ENCODE data around the gene PHLPP2.
A peak's percentile ranks its signal among the peaks of the same experiment; 100 is the strongest.
"Not testable (repeated sequence)": the region's sequence is repeated elsewhere in the genome, so short reads cannot be mapped to it uniquely, and the experiment has no call there.

The PHLPP2 gene

DNA sequence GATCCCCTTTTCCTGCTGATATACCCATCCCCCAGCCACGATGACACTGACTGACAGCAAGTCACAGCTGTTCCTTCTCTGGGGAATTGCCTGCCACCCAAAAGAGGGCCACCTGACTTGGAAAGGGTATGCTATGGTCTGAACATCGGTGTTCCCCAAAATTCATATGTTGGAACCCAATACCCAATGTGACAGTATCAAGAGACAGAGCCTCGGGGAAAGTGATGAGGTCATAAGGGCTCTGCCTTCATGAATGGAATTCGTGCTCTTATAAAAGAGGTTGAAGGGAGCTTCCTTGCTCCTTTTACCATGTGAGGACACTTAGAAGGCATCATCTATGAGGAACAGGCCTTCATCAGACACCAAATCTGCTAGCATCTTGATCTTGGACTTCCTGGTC lies 106.1 kb downstream of the PHLPP2 start:
- DNase-seq: no peak

DNA sequence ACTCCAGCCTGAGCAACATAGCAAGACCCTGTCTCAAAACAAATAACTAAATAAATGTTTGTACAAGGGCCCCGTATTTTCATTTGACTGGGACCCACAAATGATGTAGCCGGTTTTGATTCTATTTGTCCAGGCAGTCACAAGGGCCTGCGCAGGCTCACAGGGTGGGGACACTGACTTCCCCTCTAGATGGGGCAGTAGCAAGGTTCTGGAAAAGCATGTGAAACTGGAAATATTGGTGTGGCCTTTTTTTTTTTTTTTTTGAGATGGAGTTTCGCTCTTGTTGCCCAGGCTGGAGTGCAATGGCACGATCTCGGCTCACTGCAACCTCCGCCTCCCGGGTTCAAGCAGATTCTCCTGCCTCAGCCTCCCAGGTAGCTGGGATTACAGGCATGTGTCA lies 109.5 kb downstream of the PHLPP2 start:
- DNase-seq: not testable (repeated sequence)

DNA sequence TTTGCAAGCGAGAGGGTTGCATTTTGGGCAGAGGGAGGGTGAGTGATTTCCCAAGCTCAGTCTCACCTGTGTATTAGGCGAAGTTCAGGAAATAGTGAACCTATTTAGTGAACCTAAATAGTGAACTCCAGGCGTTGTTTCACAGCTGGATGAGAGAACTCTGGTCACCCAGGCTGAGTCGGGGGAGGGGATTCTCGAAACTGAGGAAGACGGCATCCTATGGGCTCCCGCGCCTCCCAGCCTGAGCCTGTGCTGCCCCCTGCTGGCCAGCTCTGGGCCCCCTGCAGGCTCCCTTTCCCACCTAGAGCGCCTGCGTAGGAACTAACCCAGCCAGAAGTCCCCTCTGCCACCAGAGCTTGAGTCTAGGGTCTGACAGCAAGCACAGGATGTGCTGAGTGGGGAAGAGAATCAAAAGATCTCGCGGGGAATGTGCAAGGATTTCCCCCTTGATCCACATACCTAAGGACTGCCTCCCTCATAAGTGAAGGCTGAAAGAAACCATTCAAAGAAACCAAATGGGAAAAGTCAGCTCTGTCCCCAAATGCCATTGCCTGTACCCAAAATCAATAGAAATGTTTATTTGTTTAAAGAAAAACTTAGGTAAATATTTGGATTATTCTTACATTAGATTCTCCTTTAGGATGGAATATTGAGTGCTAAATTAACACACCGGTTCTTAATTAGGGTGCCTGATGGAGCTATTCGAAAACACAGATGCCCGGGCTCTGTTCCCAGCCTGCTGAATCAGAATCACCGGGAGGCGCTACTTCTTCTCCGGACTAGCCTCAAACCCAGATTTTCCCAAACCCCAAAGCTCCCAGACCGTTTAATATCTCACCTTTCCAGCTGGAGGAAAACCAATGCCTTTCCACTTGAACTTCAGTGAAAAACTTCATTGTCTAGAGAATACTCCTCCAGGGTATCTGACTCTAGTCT lies 113.3 kb downstream of the PHLPP2 start:
- DNase-seq: peak; percentile 26

DNA sequence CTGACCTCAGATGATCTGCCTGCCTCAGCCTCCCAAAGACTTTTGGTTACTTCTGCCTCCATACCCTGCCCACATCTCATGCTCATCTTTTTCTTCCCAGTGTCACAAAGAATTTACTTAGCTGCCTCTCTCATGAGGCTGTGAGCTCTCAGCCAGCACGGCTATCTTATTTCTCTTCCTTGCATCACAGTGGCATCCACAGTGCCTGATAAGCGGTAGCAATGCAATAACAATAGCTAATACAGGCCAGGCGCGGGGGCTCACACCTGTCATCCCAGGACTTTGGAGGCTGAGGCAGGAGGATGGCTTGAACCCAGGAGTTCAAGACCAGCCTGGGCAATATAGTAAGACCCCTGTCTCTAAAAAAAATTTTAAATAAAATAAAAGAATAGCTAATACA lies 114.1 kb downstream of the PHLPP2 start:
- no peak for DNase-seq

DNA sequence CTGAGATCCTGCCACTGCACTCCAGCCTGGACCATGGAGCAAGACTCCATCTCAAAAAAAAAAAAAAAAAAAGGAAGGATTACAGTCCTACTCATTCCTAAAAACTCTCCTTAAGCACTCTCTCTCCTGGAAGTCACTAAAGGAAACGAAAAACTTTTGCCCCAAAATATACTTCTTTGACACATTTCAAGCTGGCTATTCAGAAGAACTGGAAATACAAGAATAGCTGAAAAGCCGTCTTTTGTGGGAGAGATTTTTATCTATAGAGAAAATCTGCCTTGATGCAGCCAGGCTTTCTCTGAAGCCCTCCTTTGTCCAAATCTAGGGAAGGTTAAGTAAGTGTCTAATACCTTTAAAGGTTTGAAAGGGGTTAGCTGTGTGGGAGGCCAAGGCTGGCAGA lies 115.4 kb downstream of the PHLPP2 start:
- no peak for DNase-seq

DNA sequence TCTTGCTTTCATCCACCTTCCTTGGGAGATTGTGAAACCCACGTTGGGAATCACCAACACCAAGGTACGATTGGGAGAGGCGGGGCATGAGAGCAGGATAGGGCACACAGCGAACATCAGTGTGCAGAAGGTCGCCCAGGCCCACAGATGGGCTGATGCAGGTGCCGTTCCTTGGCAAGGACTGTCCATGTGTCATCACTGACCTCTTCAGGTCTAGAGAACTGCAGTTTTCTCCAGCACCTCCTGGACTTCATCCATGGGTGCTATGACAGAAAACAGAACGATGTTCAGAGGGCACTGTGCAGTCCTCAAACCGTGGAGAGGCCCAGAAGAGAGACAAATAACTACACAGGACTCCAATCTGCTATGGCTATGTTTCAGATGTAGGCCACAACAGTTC lies 123.7 kb downstream of the PHLPP2 start:
- DNase-seq: no peak

DNA sequence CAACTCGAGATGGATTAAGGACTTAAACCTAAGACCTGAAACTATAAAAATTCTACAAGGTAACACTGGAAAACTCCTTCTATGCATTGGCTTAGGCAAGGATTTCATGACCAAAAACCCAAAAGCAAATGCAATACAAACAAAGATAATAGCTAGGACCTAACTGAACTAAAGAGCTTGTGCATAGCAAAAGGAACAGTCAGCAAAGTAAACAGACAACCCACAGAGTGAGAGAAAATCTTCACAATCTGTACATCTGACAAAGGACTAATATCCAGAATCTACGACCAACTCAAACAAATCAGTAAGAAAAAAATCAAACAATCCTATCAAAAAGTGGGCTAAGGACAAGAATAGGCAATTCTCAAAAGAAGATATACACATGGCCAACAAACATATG lies 126.1 kb downstream of the PHLPP2 start:
- not testable (repeated sequence) for DNase-seq

DNA sequence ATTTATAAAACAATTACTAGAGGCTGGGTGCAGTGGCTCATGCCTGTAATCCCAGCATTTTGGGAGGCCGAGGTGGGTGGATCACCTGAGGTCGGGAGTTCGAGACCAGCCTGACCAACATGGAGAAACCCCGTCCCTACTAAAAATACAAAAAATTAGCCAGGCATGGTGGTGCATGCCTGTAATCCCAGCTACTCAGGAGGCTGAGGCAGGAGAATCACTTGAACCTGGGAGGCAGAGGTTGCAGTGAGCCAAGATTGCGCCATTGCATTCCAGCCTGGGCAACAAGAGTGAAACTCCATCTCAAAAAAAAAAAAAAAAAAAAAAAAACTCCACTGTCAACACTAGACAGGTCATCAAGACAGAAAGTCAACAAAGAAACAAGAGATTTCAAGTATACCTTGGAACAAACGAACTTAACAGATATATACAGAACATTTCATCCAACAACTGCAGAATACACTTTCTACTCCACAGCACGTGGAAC lies 129.1 kb downstream of the PHLPP2 start:
- not testable (repeated sequence) for DNase-seq

Measured in NCI-H2227 treated with DMSO at 0.1 percent for 48 hours (cell line).